Uterus (tissue), 4 donors: ENCODE data around the gene ACOT11. TPM values are rescaled to one million over a fixed set of nuclear protein-coding genes. Genes with fewer than 3 reads are reported as not detected.
"Not testable (repeated sequence)": the region's sequence is repeated elsewhere in the genome, so short reads cannot be mapped to it uniquely, and the experiment has no call there.

Experiments
- DNase-seq, 2 donors: peaks; one replicate each; pipeline ENCODE4 v3.0.0-alpha.2; 2019 to 2020
- H3K27ac ChIP-seq, 2 donors: fragments of 200-600 bp; sonication (generic); 1 replicate in 1 of 2; 2 replicates in 1 of 2; pipeline ENCODE4 v1.5.1; 2016 to 2018
- H3K27me3 ChIP-seq, 2 donors: fragments of 200-600 bp; sonication (generic); one replicate each; pipeline ENCODE4 v1.5.1; 2018 to 2019; ENCODE audit warnings: control low read depth in 1 of 2
- H3K36me3 ChIP-seq, 2 donors: fragments of 200-600 bp; sonication (generic); one replicate each; pipeline ENCODE4 v1.5.1; 2019; ENCODE audit warnings: control low read depth in 1 of 2
- H3K4me1 ChIP-seq, 2 donors: fragments of 200-600 bp; sonication (generic); one replicate each; pipeline ENCODE4 v1.5.1; 2018 to 2019; ENCODE audit warnings: control low read depth in 1 of 2
- H3K4me3 ChIP-seq, 2 donors: fragments of 200-600 bp; sonication (generic); 1 replicate in 1 of 2; 2 replicates in 1 of 2; pipeline ENCODE4 v1.5.1; 2018 to 2019; ENCODE audit warnings: mild to moderate bottlenecking in 1 of 2
- H3K9me3 ChIP-seq, 2 donors: fragments of 200-600 bp; sonication (generic); one replicate each; pipeline ENCODE4 v1.5.1; 2019; ENCODE audit warnings: control low read depth in 1 of 2
- POLR2A ChIP-seq, 2 donors: fragments of 450-650 bp; IDR thresholded peaks; one replicate each; pipeline ENCODE4 v1.6.1; 2016; ENCODE audit warnings: antibody characterized with exemption in 2 of 2, mild to moderate bottlenecking in 1 of 2, moderate library complexity in 1 of 2
- intact Hi-C: fragments of 100-400 bp; cut with DNase I; formaldehyde crosslinking; loops from one replicate; pipeline ENCODE4 v1.15.1; 2023; ENCODE audit warnings: low total_unique reads
- total RNA-seq, 4 donors: library from RNA; depleted of rRNA in 3 of 4; stranded (reverse); fragments of >200 nt in 3 of 4; gene quantifications; one replicate each; pipeline versions ENCODE4 v1.1.0 to v1.2.4, GENCODE V29; 2014 to 2023
- TF ChIP-seq, protein P1 (sequence below), 4 experiments: fragments of 200-600 bp in 2 of 4; fragments of 450-650 bp in 2 of 4; sonication (generic) in 2 of 4; IDR thresholded peaks; one replicate each; pipeline ENCODE4 v1.5.1; 2016 to 2019; ENCODE audit warnings: antibody characterized with exemption in 4 of 4, mild to moderate bottlenecking in 2 of 4, moderate library complexity in 1 of 4
- donor health status: DM: yes; HTN: yes; CAD: no.

ACOT11 gene
- total RNA-seq, 4 donors from 2014 or later = 2.4 to 17.1 (median 10.1) TPM

DNA sequence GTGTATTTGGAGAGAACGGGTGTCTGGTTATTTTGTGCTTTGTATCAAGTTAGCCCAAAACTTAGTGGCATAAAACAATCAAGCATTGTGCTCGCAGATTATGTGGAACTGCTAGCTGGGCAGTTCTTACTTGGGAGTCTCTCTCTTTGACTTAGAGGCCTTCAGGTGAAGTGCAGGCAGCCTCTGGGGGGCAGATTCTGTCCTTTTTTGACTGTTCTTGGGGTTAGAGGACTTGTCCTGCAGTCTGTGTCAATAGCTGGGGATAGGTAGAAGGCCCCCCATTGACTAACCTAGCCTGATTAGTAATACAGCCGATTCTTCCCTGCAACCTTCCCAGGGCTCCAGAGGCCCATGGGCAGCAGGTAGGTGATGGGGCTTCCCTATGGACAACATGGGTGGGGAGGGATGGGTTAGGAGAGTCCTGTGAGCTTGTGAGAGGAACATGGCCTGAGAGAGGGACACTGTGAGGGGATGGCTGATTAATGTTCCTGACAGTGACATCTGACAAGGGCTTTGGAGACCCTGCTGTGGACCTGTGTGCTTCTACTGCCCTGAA is 37.2 kb upstream of the ACOT11 start:
- no peak for DNase-seq
- Histone ChIP-seq H3K27ac (no peak overlapping the region), H3K9me3 (no peaks in the 10 kb centered on the region), H3K36me3 (no peaks in the 10 kb centered on the region), H3K4me1 (no peaks in the 10 kb centered on the region), H3K27me3 (no peaks in the 10 kb centered on the region), H3K4me3 (no peak overlapping the region)
- TF ChIP-seq, protein P1, sequence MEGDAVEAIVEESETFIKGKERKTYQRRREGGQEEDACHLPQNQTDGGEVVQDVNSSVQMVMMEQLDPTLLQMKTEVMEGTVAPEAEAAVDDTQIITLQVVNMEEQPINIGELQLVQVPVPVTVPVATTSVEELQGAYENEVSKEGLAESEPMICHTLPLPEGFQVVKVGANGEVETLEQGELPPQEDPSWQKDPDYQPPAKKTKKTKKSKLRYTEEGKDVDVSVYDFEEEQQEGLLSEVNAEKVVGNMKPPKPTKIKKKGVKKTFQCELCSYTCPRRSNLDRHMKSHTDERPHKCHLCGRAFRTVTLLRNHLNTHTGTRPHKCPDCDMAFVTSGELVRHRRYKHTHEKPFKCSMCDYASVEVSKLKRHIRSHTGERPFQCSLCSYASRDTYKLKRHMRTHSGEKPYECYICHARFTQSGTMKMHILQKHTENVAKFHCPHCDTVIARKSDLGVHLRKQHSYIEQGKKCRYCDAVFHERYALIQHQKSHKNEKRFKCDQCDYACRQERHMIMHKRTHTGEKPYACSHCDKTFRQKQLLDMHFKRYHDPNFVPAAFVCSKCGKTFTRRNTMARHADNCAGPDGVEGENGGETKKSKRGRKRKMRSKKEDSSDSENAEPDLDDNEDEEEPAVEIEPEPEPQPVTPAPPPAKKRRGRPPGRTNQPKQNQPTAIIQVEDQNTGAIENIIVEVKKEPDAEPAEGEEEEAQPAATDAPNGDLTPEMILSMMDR (IDR thresholded peaks at IDR 0.05) = no peak
- TF ChIP-seq POLR2A (IDR thresholded peaks at IDR 0.05) = no peak
- intact Hi-C loops = no loop called here

DNA sequence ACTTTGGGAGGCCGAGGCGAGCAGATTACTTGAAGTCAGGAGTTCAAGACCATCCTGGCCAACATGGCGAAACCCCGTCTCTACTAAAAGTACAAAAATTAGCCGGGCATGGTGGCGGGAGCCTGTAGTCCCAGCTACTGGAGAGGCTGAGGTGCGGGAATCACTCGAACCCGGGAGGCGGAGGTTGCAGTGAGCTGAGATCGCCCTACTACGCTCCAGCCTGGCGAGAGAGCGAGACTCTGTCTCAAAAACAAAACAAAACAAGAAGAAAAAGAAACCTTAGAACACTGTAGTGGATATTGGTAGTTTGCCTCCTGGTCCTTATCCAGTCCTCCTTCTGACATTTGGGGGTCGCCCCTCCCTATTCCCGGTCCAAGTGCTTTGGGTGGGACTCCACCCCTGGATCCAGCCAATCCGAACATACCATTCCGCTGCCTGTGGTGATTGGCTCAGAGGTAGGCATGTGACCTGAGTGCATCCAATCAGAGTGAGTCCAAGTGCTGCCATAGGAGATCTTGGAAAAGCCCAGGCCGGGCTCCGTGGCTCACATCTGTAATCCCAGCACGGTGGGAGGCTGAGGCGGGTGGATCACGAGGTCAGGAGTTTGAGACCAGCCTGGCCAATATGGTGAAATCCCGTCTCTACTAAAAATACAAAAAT is 34.0 kb upstream of the ACOT11 start:
- H3K36me3 ChIP-seq, intact Hi-C loops, H3K4me3 ChIP-seq, H3K4me1 ChIP-seq, DNase-seq, H3K27ac ChIP-seq, H3K9me3 ChIP-seq, H3K27me3 ChIP-seq: not testable (repeated sequence)

DNA sequence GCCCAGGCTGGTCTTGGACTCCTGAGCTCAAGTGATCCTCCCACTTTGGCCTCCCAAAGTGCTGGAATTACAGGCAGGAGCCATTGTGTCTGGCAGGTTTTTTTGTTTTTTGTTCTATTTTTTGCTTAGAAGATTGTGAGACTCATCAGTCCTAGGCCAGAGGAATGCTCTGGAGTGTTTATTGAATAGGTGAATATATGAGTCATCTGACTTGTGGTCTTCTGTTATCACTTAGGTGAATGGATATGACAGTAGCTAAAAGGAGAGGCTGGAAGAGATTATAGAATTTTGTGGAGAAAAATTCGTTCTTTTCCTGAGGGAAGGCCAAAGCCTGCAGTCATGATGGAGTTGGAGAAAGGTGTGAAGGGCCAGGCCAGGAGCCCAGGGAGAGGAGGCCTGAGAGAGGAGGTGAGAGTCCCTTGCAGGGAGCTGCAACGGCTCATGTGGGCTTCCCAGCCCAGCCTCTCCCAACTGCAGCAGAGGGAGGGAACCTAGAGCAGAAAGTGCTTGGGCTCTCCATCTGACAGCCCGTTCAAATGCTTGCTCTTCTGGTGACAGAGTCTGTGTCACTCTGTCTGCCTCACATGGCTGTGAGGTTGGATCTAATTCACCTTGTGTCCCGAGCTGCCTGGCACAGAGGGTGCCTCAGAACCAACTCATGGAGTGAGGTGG is 31.6 kb upstream of the ACOT11 start:
- TF ChIP-seq, protein P1 (IDR thresholded peaks at IDR 0.05) = no peak
- TF ChIP-seq POLR2A (IDR thresholded peaks at IDR 0.05) = no peak
- Histone ChIP-seq H3K9me3 (no peaks in the 10 kb centered on the region), H3K36me3 (no peaks in the 10 kb centered on the region), H3K4me1 (no peaks in the 10 kb centered on the region), H3K27me3 (no peaks in the 10 kb centered on the region), H3K27ac (no peak overlapping the region), H3K4me3 (no peak overlapping the region)
- intact Hi-C loops = no loop called here
- no peak for DNase-seq

GRCh38 chr1:54517496-54517895 is 30.5 kb upstream of the ACOT11 start:
- intact Hi-C loops = no loop called here
- Histone ChIP-seq H3K9me3 (no peaks in the 10 kb centered on the region), H3K4me3 (no peak overlapping the region), H3K27ac (no peak overlapping the region), H3K27me3 (no peaks in the 10 kb centered on the region), H3K4me1 (no peaks in the 10 kb centered on the region), H3K36me3 (no peaks in the 10 kb centered on the region)
- TF ChIP-seq, protein P1 (IDR thresholded peaks at IDR 0.05) = no peak
- no peak for TF ChIP-seq POLR2A (IDR thresholded peaks at IDR 0.05)
- no peak for DNase-seq

DNA sequence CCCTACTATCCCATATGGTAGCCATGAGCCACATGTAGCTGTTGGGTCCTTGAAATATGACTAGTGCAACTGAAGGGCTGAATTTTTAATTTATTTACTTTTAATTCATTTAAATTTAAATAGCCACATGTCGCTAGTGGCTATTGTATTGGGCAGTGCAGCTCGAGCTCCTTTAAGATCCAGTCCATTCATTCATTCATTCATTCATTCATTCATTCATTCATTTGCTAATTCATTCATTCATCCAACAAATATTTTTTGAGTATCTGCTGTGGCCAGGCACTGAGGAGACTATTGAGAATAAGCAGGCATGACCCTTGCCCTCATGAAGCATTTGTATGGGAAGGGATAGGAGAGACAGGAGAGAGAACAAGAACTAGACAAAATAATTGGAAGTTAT is 29.5 kb upstream of the ACOT11 start:
- H3K4me3 ChIP-seq = no peak overlapping the region
- DNase-seq = no peak
- H3K36me3 ChIP-seq = no peaks in the 10 kb centered on the region
- no peak overlapping the region for H3K27ac ChIP-seq
- no peaks in the 10 kb centered on the region for H3K4me1 ChIP-seq
- intact Hi-C loops = no loop called here
- TF ChIP-seq, protein P1 (IDR thresholded peaks at IDR 0.05) = no peak
- no peak for TF ChIP-seq POLR2A (IDR thresholded peaks at IDR 0.05)
- H3K9me3 ChIP-seq = no peaks in the 10 kb centered on the region
- H3K27me3 ChIP-seq = no peaks in the 10 kb centered on the region
